AML-193 (cell line): ENCODE measurements around the gene SLC22A14.
"Not testable (repeated sequence)": the region's sequence is repeated elsewhere in the genome, so short reads cannot be mapped to it uniquely, and the experiment has no call there.

Experiments
- DNase-seq, 2 experiments: peaks; one replicate each; lab custom pipeline; 2025; lab: John Stamatoyannopoulos, UW

Gene SLC22A14, protein sequence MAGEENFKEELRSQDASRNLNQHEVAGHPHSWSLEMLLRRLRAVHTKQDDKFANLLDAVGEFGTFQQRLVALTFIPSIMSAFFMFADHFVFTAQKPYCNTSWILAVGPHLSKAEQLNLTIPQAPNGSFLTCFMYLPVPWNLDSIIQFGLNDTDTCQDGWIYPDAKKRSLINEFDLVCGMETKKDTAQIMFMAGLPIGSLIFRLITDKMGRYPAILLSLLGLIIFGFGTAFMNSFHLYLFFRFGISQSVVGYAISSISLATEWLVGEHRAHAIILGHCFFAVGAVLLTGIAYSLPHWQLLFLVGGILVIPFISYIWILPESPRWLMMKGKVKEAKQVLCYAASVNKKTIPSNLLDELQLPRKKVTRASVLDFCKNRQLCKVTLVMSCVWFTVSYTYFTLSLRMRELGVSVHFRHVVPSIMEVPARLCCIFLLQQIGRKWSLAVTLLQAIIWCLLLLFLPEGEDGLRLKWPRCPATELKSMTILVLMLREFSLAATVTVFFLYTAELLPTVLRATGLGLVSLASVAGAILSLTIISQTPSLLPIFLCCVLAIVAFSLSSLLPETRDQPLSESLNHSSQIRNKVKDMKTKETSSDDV

DNA sequence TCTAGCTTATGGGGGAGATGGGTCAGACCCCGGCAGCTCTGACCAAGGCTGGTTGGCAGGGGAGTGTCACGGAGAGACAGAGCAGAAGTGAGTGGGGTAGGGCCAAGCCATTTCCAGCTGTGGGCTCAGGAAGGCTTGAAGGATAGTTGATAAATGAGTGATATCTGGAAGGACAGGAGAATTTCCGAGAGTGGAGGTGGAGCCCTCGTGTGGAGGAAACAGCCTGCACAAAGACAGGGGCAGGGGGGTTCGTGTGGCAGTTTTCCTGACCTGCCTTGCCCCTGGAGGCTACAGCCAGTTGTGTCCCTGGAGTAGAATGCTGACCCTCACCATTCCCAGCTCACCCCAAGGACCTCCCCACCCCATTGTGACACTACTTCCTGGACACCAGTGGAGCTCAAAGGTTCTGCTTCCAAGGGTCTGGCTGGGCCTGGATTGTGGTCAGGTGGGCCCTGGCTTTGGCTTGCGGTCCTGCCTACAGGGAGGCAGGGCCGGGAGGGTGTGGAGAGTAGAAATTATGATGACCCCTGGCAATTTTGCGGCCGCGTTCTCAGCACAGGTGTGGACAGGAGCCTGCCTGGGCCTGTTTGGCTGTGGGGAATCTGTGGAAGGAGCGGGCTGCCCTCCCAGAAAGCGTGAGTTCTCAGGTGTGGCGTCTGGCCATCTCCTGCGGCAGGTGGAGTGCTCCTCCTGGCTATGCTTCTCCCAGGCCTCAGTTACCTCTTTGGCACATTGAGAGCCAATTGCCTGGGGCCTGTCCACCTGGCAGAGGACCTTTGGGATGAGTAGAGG is at the start of gene SLC22A14:
Gene SLC22A14, plus strand, starts transcription at position 400 of the 792 bp plus-strand sequence. CDS start 23,733 bp downstream, outside the sequence.
- no peak for DNase-seq

DNA sequence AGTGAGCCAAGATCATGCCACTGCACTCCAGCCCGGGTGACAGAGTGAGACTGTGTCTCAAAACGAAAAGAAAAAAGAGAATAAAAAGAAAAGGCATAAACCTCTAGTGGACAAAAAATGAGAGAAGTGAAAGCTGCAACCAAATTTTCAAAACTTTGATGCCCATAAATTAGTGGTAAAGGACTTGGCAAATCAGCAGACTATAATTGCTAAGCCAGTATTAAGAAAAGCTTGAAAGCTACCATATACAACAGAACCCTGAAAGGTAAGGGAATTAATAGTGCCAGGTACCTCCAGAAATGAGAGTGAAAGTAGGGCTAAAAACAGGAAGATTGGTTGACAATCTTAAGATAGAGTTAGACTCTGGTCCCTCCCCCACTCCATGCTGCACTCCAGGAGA is 49.4 kb upstream of the SLC22A14 start:
- no peak for DNase-seq

DNA sequence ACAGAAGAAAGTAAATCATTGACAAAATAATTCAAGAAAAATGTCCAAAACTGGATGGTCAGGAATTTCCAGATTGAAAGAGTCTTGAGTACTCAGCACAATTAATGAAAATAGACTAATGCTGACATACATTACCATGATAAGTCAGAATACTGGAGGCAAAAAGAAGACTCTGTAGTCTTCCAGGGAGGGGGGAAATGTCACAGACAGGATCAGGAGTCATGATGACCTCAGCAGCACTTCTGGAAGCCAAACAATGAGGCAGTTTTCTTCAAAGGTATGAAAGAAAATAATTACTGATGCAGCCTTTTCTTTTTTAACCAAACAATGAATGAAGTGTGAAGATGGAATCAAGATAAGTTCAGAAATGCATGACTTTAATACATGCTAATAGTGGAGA is 46.6 kb upstream of the SLC22A14 start:
- no peak for DNase-seq

DNA sequence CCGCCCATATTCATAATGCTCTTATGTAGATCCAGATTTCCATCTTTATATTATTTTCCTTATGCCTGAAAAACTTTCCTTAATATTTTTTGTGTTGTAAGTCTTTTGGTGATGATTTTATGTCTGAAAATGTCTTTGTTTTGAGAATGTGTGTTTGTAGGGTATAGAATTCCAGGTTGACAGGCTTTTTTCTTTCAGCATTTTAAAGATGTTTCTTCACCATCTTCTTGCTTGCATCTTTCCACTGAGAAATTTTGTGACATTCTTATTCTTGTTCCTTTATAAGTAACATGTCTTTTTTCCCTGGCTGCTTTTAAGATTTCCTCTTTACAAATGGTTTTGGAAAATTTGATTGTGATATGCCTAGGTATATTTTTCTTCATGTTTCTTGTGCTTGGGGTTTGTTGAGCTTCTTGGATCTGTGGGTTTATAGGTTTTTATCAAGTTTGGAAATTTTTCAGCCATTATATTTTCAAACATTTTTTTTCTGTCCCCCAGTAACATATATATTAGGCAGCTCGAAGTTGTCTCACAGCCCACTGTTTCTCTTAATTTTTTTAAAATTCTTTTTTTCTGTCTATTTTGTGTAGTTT is 43.6 kb upstream of the SLC22A14 start:
- DNase-seq: no peak

DNA sequence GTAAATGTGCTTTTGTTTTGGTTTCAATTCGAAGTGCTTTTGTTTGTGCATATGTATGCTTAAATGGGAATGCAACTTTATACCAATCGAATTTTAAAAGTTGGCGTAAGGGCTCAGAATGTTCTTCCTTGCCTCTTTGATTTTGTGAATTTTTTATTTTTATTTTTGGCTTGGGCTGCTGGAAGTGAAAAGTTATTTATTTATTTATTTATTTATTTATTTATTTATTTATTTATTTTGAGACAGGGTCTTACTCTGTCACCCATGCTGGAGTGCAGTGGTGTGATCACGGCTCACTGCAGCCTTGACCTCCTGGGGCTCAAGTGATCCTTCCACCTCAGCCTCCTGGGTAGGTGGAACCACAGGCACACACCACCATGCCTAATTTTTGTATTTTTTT is 39.3 kb upstream of the SLC22A14 start:
- DNase-seq: not testable (repeated sequence)

DNA sequence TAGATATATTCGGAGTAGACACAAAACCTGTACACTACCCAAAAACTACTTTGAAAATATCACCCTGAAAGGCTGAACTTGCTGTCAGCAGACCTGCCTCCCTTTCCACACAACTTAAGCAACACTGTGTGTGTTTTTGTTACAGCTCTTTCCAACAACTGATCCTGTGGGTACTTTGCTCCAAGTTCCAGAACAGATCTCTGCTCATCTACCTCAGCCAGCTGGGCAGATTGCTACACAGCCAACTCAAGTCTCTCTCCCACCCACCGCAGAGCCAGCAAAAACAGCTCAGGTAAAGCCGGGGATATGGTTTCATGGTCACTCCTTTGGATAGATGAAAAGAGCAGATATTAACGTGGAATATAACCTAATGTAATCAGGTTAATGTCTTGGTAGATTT is 36.2 kb upstream of the SLC22A14 start:
- DNase-seq: no peak

DNA sequence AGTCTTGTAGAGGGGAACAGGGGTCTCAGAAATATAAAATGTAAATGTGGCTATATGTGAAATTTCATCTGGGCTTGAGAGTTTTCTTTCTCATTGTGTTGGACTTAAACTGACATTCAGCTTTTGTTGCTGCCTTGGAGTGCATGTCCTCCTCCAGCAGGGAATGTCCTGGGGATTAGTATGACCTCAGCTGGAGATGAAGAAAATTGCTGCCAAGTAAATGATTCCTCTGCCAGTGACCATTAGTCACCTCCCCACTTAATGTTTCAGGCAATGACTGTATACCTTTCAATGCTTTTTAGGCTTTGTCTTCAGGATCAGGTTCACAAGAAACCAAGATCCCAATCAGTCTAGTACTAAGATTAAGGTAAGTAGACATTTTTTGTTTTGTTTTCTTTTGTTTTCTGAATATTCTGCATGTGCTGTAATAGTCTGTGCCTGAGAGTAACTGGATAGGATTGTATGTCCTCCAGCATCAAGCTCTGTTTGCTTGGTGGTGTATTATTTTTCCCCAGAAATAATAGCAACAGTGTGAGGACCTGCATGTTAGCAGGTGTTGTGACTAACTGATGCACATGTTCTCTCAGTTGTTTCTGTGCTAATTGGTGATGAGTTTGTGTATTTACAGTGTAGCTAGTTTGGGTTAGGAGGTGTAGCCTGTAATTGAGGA is 34.6 kb upstream of the SLC22A14 start:
- DNase-seq: no peak

DNA sequence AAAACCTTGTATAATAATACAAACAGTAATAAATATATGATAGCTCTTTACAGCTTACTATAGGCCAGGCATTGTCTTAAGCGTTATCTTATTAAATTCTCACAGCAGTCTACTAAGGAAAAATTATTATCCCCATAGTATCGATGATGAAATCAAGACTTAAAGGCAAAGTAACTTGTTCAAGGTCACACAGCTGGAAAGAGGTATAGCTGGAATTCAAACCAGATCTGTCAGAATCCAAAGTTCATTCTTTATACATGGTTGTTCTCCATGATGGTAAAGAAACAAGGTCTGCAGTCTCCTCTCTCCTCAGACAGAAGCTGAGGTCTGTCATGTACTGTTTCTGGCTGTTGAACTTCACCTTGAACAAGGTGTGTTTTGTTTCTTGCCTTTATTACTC is 31.9 kb upstream of the SLC22A14 start:
- DNase-seq: no peak

DNA sequence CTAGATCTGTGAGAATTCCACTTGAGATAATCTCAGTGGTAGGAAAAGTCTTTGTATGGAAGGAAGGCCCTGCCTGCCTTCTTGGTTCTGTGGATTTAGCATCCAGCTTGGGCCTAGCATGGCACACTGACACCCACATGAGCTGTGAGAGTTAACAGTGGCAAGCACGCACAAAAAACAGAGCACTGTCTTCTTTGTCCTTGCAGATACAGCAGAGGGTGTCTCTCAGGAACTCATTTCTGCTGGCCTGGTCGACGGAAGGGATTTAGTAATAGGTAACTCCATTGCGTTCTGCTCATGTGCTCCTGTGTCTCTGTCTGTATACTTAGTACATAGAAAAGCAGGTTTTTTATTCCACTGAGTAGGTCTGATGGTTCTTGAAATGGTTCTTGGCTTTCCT is 30.9 kb upstream of the SLC22A14 start:
- no peak for DNase-seq

DNA sequence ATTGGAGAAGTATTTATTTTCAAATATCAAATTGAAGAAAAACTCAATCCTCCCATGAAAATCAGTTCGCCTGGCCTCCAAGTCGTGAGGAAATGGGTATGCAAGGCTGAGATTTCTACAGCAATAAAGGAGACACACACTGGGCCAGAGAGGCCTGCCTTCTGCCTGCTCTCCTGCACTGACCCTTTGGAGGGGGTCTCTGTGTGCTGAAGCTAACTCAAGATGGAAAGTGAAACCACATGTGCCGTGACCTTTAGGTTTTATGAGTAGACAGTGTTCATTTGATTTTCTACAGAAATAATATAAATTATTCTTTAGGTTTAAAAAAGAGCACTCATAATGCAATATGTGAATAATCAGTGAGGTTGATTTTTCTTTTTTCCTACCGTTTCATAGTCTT is 28.4 kb upstream of the SLC22A14 start:
- DNase-seq: no peak

DNA sequence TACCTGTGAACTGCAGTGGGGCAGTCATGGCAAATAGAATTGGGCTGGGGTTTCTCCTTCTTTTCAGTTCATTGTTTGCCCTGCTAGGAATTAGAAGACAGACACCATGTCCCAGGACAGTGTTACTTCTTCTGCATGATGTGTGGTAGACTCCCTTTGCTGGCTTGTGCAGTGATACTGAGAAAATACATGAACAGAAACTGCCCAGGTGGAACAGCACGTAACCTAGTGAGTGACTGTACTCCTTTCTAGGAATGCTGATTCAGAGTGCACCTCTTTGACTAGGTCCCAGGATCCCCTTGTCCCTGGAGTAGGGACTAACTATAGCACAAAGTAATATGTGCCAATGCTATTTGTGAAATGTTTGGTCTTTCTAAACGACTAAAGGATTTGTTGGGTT is 27.2 kb upstream of the SLC22A14 start:
- DNase-seq: no peak

DNA sequence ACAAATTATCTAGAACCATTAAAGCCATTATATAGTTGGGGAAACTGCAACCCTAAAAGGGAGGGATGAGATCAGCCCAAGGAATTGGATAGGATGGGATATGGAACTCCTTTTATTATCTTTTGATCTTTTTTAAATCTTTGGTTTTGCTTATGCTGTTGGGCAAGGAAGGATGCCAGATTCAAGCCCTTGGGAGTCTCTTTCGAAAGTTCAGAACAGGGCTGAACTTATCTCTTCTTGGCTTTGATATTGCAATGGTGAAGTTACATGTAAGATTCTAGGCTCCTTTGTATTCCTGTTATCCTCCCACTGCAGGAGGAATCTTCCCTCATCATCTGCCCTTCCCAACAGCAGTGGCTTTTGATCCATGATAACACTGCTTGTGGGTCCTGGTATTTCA is 26.5 kb upstream of the SLC22A14 start:
- DNase-seq: no peak

DNA sequence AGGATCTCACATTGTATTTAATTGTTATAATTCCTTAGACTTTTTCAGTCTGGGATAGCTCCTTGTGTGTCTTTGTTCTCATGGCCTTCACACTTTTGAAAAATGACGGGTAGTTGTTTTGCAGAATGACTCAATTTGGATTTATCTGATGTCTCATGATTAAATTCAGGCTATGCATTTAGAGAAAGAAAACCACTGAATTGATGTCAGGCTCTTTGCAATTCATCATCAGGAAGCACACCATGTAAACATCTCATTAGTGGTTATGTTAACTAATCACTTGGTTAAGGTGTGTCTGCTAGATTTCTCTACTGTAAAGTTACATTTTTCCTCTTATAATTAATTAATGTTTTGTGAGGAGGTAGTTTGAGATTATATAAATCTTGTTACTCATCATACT is 24.5 kb upstream of the SLC22A14 start:
- no peak for DNase-seq

DNA sequence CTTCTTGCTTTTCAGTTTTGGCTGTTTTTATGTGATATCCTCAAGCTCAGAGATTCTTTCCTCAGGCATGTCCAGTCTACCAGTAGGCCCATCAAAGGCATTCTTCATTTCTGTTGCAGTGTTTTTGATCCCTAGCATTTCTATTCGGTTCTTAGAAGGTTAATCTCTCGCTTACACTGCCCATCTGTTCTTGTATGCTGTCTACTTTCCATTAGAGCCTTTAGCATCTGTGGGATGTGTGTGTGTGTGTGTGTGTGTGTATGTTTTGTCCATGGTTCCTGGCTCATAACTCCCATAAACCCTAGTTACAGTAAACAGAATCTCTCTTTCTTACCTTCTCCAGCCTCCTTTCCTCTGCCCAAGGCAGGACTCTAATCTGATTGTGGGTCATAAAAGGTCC is 21.6 kb upstream of the SLC22A14 start:
- no peak for DNase-seq

DNA sequence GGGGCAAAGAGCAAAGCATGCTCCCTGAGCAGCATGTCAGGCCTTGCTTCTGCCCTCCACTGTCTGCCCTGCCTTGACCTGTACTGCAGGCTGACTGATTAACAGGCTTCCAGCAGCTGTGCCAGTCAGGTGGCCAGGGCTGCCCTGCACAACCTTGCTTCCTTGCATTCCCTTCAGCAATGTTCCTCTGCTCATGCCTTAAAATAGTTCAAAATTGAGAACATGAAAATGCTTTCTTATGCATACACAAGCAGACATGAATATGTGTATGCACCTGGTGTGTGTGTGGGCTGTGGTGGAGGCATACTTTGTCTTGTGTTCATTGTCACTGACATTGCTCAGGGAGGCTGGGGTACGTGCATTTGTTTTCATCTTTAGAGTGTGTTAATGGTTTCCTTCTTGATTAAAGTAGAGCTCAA is 17.7 kb upstream of the SLC22A14 start:
- DNase-seq: no peak

DNA sequence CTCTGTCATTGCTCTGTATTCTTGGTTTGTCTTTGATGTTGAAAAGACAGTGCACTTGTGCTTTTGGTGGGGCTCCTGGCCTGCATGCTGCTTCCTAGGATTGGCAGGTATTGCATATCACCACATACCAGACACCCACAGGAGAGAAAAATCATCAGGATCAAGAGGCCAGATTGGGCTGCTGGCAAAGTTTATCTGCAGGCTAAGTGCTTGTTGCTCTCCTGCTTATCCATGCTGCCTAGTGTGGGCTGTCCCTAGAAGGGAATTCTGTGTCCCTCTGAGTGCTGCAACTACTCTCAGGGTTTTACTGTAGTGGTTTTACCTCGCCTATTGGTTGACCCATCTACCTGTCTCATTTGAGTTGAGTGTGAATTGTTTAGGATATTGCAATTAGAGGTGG is 17.3 kb upstream of the SLC22A14 start:
- no peak for DNase-seq

DNA sequence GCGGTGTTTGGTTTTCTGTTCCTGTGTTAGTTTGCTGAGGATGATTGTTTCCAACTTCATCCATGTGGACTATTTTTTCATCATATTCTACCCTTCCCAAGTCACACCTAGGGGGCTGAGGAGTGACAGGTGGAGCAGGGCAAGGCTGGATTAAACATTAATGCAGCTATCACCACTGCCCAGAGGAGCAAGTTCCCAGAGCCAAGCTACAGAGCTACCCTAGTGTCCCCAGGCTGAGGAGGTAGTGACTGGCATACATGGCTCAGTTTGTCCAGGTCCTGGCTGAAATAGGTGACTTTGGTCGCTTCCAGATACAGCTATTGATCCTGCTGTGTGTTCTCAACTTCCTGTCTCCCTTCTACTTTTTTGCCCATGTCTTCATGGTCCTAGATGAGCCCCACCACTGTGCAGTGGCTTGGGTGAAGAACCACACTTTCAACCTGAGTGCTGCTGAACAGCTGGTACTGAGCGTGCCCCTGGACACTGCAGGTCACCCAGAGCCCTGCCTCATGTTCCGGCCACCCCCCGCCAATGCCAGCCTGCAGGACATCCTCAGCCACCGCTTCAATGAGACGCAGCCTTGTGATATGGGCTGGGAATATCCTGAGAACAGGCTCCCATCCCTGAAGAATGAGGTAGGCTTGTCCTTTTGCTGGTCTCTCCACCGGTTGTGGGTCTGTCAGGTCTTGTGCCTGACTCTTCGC is 16.3 kb upstream of the SLC22A14 start, which contains the start of gene SLC22A13:
Gene SLC22A13, plus strand, starts transcription at position 209 of the 704 bp plus-strand sequence. Its CDS starts 49 bp downstream, at position 258.
- DNase-seq: no peak

DNA sequence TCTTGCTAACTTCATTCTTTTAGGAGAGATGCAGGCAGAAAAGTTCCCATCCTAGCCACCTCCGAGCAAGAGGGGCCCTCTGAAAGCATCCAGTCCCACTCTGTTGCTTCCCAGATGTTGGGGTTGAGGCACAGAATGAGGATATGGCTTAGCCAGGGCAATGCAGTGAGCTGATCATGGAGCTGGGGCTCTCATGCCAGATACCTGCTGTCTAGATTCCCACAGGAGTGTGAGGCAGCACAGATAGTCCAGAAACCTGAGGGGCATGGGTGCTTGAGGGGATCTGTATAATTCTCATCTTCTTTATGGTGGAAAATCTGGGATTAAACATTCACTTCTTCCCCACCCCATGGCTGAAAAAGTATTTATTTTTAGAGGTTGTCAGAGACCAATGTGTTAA is 15.3 kb upstream of the SLC22A14 start:
- DNase-seq: no peak

DNA sequence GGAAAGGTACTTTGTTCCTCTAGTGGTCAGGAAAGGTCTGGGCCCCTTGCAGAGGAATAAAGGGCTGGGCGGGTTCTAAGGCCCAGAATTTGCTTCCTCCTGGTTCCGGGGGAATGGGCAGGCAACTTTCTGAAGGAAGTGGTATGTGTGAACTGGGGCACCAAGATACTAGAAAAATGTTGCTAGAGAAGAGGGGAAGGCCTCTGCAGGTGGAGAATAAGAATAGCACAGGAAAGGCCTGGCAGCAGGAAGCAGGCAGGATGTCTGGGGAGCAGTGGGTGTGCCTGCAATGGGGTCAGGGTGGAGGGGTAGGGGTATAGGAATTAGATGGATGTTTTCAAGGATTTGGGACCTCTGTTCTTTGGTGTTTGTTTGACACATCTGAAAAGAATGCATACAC is 14.4 kb upstream of the SLC22A14 start:
- no peak for DNase-seq

DNA sequence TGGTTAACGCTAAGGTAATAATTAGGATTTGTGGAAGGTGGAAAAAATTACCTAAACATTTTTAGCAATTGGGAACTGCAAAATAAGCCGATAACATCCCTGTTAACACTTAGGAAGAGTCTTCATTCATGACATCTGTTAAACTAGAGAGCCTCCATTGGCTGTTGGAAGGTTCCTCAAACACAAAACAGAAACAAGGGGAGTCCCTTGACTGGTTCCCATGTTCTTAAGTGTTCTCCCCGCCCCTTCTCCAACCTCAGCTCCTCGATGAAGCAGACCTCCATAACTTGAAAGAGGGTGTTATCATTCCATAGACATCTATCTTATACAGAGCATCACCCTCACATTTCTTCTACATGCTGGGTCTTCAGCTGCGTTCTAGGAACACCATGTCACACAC is 14.0 kb upstream of the SLC22A14 start:
- DNase-seq: no peak

DNA sequence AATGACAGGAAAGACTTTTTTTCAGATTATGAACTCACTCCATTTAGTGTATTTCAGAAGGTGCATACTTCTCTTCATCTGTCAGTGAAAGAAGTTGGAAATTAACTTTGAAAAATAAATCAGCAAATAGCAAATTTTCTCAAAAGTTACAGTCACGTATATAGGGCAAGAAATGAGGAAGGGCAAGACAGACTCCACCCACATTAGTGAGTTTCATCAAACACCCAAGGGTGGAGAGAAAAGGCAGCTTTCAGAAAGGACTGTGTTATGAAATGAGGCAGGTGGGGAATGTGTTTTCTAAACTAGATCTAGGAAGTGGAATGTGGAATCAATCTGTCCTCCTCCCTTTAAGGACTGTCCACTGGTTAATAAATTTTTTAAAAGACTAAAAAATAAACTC is 13.6 kb upstream of the SLC22A14 start:
- DNase-seq: peak; percentile 62
